HUES64 (cell line): ENCODE results near the gene ACSS1.

Experiments
- H3K27ac ChIP-seq: 2 replicates; pipeline ENCODE4 v1.7.0; 2013; ENCODE audit warnings: low read depth, low read length, inconsistent platforms
- H3K27me3 ChIP-seq: 2 replicates; pipeline ENCODE4 v1.6.1; 2013; ENCODE audit warnings: mild to moderate bottlenecking, low read length; ENCODE audit not compliant: insufficient read depth
- H3K36me3 ChIP-seq: 2 replicates; pipeline ENCODE4 v1.6.1; 2013; ENCODE audit warnings: mild to moderate bottlenecking, low read length; ENCODE audit not compliant: insufficient read depth
- H3K4me1 ChIP-seq: 2 replicates; pipeline ENCODE4 v1.6.1; 2013; ENCODE audit warnings: mild to moderate bottlenecking, low read length, moderate library complexity; ENCODE audit not compliant: insufficient read depth
- H3K4me3 ChIP-seq: 2 replicates; pipeline ENCODE4 v1.5.1; 2013; ENCODE audit warnings: mild to moderate bottlenecking, low read length, moderate library complexity
- H3K9ac ChIP-seq: 2 replicates; pipeline ENCODE4 v1.6.1; 2013; ENCODE audit warnings: mild to moderate bottlenecking, low read depth, low read length
- H3K9me3 ChIP-seq: 2 replicates; pipeline ENCODE4 v1.6.1; 2013; ENCODE audit warnings: low read depth, low read length; ENCODE audit not compliant: insufficient read depth
- WGBS: fragments of 150-250, 120-280 bp; methylation state at CpG from one replicate; pipeline ENCODE4 v1.1.7; 2013; ENCODE audit warnings: missing lambda C conversion rate; 5-methylcytosine and 5-hydroxymethylcytosine counted together

ACSS1 gene

DNA sequence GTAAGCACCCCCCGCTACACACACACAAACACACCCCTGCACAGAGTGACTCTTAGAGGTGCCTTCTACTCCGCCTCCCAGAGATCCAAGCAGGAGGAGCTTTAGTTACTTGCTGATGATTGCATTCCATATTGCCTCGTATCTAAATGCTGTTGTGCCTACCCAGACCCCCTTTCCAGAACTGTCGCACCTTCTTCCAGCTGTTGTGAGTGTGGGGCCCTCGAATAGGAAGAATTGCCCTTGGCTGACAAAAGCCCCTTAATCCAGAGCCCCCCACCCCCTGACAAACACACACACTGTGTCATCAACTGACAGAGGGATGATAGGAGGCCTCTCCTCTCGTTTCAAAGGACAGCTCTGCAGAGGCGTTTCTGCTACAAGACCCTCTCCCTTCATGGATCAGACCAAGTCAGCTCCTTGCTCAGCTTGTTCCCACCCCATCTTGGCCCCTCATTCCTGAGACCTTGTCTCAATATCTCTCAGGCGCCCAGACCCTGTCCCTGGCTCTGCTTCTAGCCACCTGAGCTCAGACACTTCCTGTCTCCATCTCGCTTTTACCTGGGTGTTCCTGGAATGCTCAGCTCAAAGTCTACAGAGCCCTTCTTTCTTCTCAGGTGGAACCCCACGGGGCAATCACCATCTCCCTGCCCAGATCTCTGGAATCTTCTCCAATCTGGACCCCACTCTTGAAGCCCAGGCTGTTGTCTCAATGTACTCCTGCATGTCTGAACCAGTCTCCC, 28.0 kb upstream of the ACSS1 start:
- Histone ChIP-seq H3K9ac (no peak overlapping the region), H3K4me1 (peaks cover 6% of the 10 kb centered on the region; the same call in 1 of the 2 replicates), H3K4me3 (no peak overlapping the region), H3K27ac (no peak overlapping the region), H3K36me3 (no peaks in the 10 kb centered on the region), H3K9me3 (no peaks in the 10 kb centered on the region), H3K27me3 (peaks cover 95% of the 10 kb centered on the region)
- 82% methylated on average over 10 of the region's 10 CpGs for WGBS

DNA sequence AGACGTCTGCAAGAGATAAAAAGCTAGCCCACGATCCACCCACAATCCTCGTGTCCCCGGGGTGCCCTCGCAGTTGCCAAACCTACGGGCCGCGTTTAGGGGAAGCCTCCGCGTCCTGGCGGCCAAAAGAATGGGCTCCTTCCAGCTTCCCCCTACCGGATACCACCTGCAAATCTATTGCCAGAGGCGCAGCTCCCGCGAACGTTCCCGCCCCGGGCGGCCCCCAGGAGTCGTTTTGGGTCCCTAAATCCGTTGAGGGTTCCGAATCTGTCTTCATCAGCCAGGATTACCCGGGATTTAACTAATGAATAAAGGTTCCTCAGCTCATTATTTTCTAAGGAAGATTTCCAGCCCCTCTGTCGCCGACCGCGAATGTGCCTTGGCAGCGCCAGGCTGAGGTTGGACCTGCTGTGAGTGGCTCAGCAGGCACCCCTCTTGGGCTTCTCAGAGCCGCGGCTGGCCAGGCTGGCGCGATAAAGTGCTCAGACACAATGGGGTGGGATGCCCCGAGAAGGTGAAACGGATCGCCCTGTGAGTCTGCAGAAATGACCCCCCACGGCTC, 26.8 kb upstream of the ACSS1 start:
- WGBS = 4% methylated on average over 36 of the region's 36 CpGs
- Histone ChIP-seq H3K9ac (no peak overlapping the region), H3K9me3 (no peaks in the 10 kb centered on the region), H3K4me3 (peak overlapping the region; percentile 46; the same call in 1 of the 2 replicates), H3K36me3 (no peaks in the 10 kb centered on the region), H3K4me1 (peaks cover 6% of the 10 kb centered on the region; the same call in 1 of the 2 replicates), H3K27me3 (peaks cover 97% of the 10 kb centered on the region), H3K27ac (no peak overlapping the region)

DNA sequence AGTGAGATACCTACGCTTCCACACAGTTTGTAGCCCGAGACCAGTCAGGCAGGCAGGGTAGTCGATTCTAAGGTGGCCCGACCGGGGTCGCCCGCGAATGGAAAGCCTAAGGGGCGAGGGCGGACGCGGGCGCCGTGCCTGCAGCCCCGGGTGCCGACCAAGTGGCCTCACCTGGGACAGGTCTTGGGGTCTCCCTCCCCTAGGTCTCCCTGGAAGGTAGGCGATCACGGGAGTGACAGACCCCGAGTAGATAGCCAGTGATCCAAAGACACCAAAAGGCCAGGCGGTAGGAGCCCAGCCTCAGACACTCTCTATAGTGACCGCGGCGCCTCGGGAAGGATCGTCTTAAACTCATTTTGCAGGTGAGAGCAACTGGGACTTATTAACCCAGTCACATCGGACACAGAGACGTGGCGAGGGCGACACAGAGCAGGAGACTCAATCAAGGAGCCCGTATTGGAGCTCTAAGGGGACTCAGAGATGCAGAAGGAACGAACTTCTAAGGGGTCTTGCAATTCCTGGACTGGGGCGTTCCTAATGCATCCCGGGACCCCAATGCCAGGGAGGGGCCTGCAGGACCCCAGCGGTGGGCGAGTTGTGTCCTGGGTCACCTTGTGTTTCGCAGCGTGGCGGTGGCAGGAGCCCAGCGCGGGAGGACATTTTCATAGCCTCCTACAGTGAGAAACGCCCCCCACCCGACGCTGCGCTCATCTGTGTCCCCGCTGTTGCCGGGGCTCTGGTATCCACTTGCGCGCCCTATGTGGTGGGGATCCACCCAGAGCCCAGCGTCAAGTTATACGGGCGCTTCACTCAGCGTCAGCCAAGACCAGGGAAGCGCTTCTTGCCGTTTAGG, 26.1 kb upstream of the ACSS1 start:
- Histone ChIP-seq H3K9ac (no peak overlapping the region), H3K4me3 (peak overlapping the region; percentile 46), H3K9me3 (no peaks in the 10 kb centered on the region), H3K27me3 (peaks cover 99% of the 10 kb centered on the region), H3K4me1 (peaks cover 6% of the 10 kb centered on the region; the same call in 1 of the 2 replicates), H3K27ac (no peak overlapping the region), H3K36me3 (no peaks in the 10 kb centered on the region)
- 5% methylated on average over 54 of the region's 54 CpGs for WGBS

DNA sequence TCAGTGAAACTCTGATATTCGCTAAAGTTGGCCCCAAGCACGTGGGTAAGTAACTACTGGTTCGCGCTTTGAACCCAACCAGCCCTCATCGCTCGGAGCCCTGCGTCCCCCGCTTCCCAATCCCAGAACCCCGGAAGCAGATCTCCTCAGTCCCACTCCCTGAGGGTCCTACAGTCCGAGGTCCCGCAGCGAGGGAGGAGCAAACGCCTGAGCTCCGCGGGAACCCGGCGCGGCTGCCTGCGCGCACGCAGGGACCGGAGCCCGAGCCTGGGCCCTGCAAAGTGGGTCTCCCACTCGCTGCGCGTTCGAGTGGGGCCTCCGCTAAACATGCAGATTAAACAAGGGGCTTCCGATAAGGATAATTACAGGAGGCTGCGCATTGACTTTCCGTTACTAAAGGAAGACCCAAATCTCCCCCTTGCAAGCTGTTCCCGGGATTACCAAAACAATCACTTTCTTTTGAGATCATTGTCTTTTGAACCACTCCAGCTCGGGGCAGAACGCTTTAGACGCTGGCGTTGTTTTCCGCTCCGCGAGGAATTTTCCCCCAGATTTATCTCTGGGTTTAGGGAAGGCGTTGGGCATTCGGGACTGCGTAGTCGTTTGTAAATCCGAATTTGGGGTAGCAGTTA, 25.3 kb upstream of the ACSS1 start:
- H3K27ac ChIP-seq = no peak overlapping the region
- peak overlapping the region; percentile 46 for H3K4me3 ChIP-seq
- 2% methylated on average over 44 of the region's 44 CpGs for WGBS
- no peaks in the 10 kb centered on the region for H3K36me3 ChIP-seq
- H3K9me3 ChIP-seq = no peaks in the 10 kb centered on the region
- H3K4me1 ChIP-seq = peaks cover 6% of the 10 kb centered on the region; the same call in 1 of the 2 replicates
- peaks cover 100% of the 10 kb centered on the region for H3K27me3 ChIP-seq
- H3K9ac ChIP-seq = no peak overlapping the region

DNA sequence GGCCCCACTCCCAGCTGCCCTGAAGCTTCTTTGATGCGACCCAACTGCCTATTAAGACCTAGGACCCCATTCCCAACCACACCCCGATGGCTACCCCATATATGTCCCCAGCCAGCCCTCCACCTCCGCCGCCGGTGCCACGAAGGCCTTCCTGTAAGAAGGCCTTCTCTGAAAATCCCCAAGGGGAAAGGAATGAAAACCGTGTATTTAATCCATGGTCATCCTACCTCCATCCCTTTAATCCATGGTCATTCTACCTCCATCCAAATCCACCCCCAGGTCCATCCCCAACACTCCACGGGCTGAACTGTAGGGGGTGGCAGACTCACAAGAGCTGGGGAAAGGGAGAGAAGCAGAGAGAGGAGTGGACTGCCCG, 24.5 kb upstream of the ACSS1 start:
- Histone ChIP-seq H3K27ac (no peak overlapping the region), H3K4me3 (no peak overlapping the region), H3K36me3 (no peaks in the 10 kb centered on the region), H3K9ac (no peak overlapping the region), H3K27me3 (peaks cover 100% of the 10 kb centered on the region), H3K4me1 (peaks cover 6% of the 10 kb centered on the region; the same call in 1 of the 2 replicates), H3K9me3 (no peaks in the 10 kb centered on the region)
- WGBS = 28% methylated on average over 9 of the region's 9 CpGs

GRCh38 chr20:25081730-25082497, 24.0 kb upstream of the ACSS1 start, which contains the start of gene VSX1:
VSX1 (minus strand) TSS chr20:25082141; CDS start chr20:25082096, 45 bp downstream.
- H3K4me3 ChIP-seq = peak within 1 kb of the TSS; percentile 45
- peaks cover 100% of the 10 kb centered on the region for H3K27me3 ChIP-seq
- H3K9ac ChIP-seq = no peak within 1 kb of the TSS
- WGBS = 7% methylated on average over 67 of the region's 67 CpGs
- no peaks in the 10 kb centered on the region for H3K9me3 ChIP-seq
- no peaks in the 10 kb centered on the region for H3K36me3 ChIP-seq
- H3K27ac ChIP-seq = no peak within 1 kb of the TSS
- H3K4me1 ChIP-seq = peaks cover 6% of the 10 kb centered on the region; the same call in 1 of the 2 replicates

GRCh38 chr20:25081065-25081729, 23.3 kb upstream of the ACSS1 start:
- Histone ChIP-seq H3K9me3 (no peaks in the 10 kb centered on the region), H3K9ac (no peak overlapping the region), H3K27ac (no peak overlapping the region), H3K4me3 (peak overlapping the region; percentile 45), H3K27me3 (peaks cover 98% of the 10 kb centered on the region), H3K4me1 (peaks cover 6% of the 10 kb centered on the region; the same call in 1 of the 2 replicates), H3K36me3 (no peaks in the 10 kb centered on the region)
- 3% methylated on average over 54 of the region's 54 CpGs for WGBS

- peaks cover 92% of the 10 kb centered on the region for H3K27me3 ChIP-seq
- no peaks in the 10 kb centered on the region for H3K9me3 ChIP-seq
- 77% methylated on average over 4 of the region's 4 CpGs for whole genome bisulfite sequencing
- H3K4me1 ChIP-seq = peaks cover 5% of the 10 kb centered on the region; the same call in 1 of the 2 replicates
- H3K4me3 ChIP-seq = no peak overlapping the region
- H3K9ac ChIP-seq = no peak overlapping the region
- no peaks in the 10 kb centered on the region for H3K36me3 ChIP-seq
- H3K27ac ChIP-seq = no peak overlapping the region
Measured at GRCh38 chr20:25079171-25079570, 21.2 kb upstream of the ACSS1 start.

DNA sequence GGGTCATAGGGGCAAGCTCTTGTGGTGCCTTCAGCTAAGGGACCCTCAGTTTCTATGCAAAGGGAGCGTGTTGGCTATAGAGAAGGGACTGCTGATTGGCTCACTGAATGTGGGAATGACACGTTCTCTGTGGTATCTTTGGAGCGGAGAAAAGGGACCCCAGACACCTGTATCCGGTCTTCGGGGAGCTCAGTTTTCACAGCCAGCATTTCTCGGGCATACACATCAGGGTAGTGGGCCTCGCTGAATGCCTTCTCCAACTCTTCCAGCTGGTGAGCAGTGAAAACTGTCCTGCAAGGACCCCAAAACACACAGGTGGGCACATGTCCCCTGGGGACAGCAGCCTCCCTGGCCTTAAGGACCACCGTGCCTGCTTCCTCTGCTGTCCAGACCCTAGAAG, 20.7 kb upstream of the ACSS1 start:
- Histone ChIP-seq H3K36me3 (no peaks in the 10 kb centered on the region), H3K4me1 (no peaks in the 10 kb centered on the region), H3K9ac (no peak overlapping the region), H3K4me3 (no peak overlapping the region), H3K27me3 (peaks cover 87% of the 10 kb centered on the region), H3K9me3 (no peaks in the 10 kb centered on the region), H3K27ac (no peak overlapping the region)
- WGBS = 81% methylated on average over 8 of the region's 8 CpGs

DNA sequence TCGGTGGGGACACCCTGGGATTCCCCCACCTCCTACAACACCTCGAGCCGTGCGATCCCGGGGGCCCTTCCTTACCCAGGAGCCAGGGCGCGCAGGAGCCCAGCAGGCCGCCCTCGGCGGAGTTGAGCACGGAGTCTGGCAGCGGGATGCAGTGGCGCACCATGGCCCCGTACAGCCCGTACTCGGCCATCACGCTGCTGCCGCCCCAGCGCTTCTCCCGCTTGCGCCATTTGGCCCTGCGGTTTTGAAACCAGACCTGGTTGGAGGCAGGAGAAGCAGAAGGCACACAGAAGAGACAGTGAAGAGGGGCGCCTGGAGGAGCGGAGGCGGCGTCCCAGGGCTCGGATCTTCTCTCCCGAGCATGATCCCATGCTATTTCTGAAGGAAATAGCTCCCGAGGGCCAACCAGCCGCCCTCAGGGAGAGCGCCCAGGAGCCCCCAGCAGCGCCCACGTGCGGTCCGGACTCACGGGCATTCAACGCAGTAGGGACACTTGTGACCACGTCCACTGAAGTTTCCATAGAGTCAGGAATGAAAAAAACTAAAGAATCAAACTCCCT, 19.8 kb upstream of the ACSS1 start:
- H3K9ac ChIP-seq = no peak overlapping the region
- H3K4me3 ChIP-seq = peak overlapping the region; percentile 48
- H3K27me3 ChIP-seq = peaks cover 78% of the 10 kb centered on the region

More for the DNA sequence above, 19.8 kb upstream of the ACSS1 start:
- H3K9me3 ChIP-seq = no peaks in the 10 kb centered on the region
- H3K36me3 ChIP-seq = no peaks in the 10 kb centered on the region
- 5% methylated on average over 38 of the region's 38 CpGs for WGBS
- no peak overlapping the region for H3K27ac ChIP-seq
- no peaks in the 10 kb centered on the region for H3K4me1 ChIP-seq
